ENCODE data around the gene CYP2S1.

The CYP2S1 gene

DNA sequence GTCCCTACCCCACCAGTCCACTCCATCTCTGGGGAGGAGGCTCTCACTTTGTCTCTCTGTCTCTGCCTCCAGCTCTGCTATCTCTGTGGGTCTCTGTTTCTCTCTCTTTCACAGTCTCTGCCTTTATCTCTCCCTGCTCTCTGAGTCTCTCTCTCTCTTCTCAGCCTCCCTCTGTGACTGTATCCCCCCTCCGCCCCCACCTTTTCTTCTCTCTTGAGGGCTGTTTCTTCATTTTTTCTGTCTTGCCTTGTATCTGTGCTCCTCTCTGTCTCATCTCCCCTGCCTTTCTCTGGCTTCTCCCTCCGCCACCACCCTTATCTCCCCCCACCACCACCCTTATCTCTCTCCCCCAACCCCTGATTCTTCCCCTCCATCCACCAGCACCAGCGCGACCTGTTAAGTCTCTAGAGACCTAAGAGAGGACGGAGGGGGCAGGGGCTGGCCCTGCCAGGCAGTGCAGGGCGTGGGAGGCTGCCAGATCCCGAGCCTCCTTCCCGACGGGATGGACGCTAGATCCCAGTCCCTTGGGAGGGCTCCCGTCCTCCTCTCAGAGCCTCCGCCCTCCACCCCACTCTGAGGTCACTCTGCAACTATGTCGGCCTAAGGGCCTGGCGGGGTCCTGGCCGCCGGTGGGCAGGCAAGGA, 27.0 kb downstream of the CYP2S1 start:
- TF ChIP-seq, protein P1, sequence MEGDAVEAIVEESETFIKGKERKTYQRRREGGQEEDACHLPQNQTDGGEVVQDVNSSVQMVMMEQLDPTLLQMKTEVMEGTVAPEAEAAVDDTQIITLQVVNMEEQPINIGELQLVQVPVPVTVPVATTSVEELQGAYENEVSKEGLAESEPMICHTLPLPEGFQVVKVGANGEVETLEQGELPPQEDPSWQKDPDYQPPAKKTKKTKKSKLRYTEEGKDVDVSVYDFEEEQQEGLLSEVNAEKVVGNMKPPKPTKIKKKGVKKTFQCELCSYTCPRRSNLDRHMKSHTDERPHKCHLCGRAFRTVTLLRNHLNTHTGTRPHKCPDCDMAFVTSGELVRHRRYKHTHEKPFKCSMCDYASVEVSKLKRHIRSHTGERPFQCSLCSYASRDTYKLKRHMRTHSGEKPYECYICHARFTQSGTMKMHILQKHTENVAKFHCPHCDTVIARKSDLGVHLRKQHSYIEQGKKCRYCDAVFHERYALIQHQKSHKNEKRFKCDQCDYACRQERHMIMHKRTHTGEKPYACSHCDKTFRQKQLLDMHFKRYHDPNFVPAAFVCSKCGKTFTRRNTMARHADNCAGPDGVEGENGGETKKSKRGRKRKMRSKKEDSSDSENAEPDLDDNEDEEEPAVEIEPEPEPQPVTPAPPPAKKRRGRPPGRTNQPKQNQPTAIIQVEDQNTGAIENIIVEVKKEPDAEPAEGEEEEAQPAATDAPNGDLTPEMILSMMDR (conservative IDR thresholded peaks at IDR 0.05; ENCODE audit: low read depth, low read length) = no peak
- H4K20me1 ChIP-seq (ENCODE audit: insufficient read depth) = no peaks in the 10 kb centered on the region
- H3K36me3 ChIP-seq (ENCODE audit: insufficient read depth) = no peaks in the 10 kb centered on the region
- no peak overlapping the region; the same call in 1 of the 2 replicates for H2AFZ ChIP-seq (ENCODE audit: low read depth)
- H3K79me2 ChIP-seq (ENCODE audit: insufficient read depth, low read depth) = no peaks in the 10 kb centered on the region
- no peak overlapping the region for H3K4me2 ChIP-seq
- no peak overlapping the region for H3K9ac ChIP-seq
- no peaks in the 10 kb centered on the region for H3K4me1 ChIP-seq (ENCODE audit: low read depth, poor library complexity, severe bottlenecking)
- H3K27me3 ChIP-seq (ENCODE audit: insufficient read depth, low read depth) = peaks cover 40% of the 10 kb centered on the region
- H3K4me3 ChIP-seq (IDR thresholded peaks at IDR 0.05; ENCODE audit: insufficient read depth, low read depth, low read length) = no peak overlapping the region
- no peak overlapping the region for H3K27ac ChIP-seq

DNA sequence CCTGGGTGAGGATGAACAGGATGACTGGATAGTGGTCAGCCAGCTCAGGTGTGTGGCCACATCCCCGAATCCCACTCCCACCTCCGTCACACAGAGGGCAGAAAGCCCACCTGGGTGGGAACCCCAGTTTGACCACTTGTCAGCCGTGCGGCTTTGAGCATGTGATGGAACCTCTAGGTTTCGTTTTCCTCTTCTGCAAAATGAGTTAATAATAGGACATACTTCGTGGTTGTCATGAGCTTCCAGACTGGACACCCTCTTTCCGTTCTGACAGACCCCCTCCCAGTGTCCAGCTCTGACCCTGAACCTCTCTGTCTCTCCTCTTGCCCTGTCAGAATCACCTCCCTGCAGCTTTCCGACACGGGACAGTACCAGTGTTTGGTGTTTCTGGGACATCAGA, 27.8 kb downstream of the CYP2S1 start:
- no peaks in the 10 kb centered on the region for H3K79me2 ChIP-seq (ENCODE audit: insufficient read depth, low read depth)
- H3K9ac ChIP-seq = no peak overlapping the region
- no peak overlapping the region; the same call in 1 of the 2 replicates for H2AFZ ChIP-seq (ENCODE audit: low read depth)
- peaks cover 40% of the 10 kb centered on the region for H3K27me3 ChIP-seq (ENCODE audit: insufficient read depth, low read depth)
- H3K27ac ChIP-seq = no peak overlapping the region
- no peak overlapping the region for H3K4me3 ChIP-seq (IDR thresholded peaks at IDR 0.05; ENCODE audit: insufficient read depth, low read depth, low read length)
- no peaks in the 10 kb centered on the region for H4K20me1 ChIP-seq (ENCODE audit: insufficient read depth)
- H3K36me3 ChIP-seq (ENCODE audit: insufficient read depth) = no peaks in the 10 kb centered on the region
- TF ChIP-seq, protein P1 (conservative IDR thresholded peaks at IDR 0.05; ENCODE audit: low read depth, low read length) = no peak
- H3K4me1 ChIP-seq (ENCODE audit: low read depth, poor library complexity, severe bottlenecking) = no peaks in the 10 kb centered on the region
- H3K4me2 ChIP-seq = no peak overlapping the region

DNA sequence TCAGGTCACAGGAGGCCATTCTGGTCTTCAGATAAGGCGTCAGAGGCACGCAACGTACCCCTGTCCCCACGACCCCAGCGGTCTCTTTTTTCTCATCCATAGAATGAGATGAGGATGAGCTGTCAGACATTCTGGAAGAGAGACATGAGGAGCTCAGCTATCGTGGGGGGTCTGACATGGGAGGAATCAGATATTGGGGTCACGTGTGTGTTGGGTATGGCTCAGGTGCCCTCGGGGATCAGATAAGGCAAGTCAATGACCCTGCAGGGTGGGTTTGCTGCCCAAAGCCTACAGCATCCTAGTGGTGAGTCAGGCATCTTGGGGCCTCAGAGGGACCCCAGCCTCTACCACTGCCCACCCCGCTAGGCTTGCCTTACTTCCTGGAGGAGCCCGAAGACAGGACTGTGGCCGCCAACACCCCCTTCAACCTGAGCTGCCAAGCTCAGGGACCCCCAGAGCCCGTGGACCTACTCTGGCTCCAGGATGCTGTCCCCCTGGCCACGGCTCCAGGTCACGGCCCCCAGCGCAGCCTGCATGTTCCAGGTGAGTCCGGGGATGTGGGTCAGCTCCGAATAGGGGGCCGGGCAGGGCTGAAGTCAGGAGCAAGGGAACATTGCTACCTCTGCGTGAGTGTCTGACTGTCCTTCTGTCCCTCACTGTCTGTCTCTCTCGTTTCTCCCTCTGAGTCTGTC, 28.6 kb downstream of the CYP2S1 start:
- no peak overlapping the region for H3K4me2 ChIP-seq
- TF ChIP-seq, protein P1 (conservative IDR thresholded peaks at IDR 0.05; ENCODE audit: low read depth, low read length) = no peak
- H3K9ac ChIP-seq = no peak overlapping the region
- H3K4me3 ChIP-seq (IDR thresholded peaks at IDR 0.05; ENCODE audit: insufficient read depth, low read depth, low read length) = no peak overlapping the region
- H3K36me3 ChIP-seq (ENCODE audit: insufficient read depth) = no peaks in the 10 kb centered on the region
- no peaks in the 10 kb centered on the region for H4K20me1 ChIP-seq (ENCODE audit: insufficient read depth)
- no peak overlapping the region for H3K27ac ChIP-seq
- H3K4me1 ChIP-seq (ENCODE audit: low read depth, poor library complexity, severe bottlenecking) = no peaks in the 10 kb centered on the region
- peaks cover 36% of the 10 kb centered on the region for H3K27me3 ChIP-seq (ENCODE audit: insufficient read depth, low read depth)
- H2AFZ ChIP-seq (ENCODE audit: low read depth) = no peak overlapping the region
- no peaks in the 10 kb centered on the region for H3K79me2 ChIP-seq (ENCODE audit: insufficient read depth, low read depth)

DNA sequence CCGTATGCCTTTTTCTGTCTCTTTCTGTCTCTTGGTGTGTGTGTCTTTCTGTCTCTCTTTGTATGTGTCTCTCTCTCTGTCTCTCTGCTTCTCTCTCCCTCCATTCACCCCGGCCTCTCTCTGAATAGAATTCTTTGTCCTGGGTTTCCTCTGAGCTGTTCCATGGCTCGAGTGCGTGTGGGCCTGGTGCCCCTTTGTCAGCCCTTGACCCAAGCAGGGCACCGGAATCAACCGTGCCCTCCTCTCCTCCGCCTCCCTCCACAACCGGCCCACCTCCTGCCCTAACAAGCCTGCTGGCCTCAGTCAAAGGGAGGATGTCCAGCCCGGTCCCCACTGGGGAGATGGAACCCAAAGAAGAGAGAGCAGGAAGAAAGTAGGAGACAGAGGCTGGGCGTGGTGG, 29.2 kb downstream of the CYP2S1 start:
- Histone ChIP-seq H3K79me2 (ENCODE audit: insufficient read depth, low read depth) (no peaks in the 10 kb centered on the region), H3K4me2 (no peak overlapping the region), H3K27me3 (ENCODE audit: insufficient read depth, low read depth) (peaks cover 36% of the 10 kb centered on the region), H4K20me1 (ENCODE audit: insufficient read depth) (no peaks in the 10 kb centered on the region), H2AFZ (ENCODE audit: low read depth) (no peak overlapping the region), H3K36me3 (ENCODE audit: insufficient read depth) (no peaks in the 10 kb centered on the region), H3K27ac (no peak overlapping the region), H3K4me3 (IDR thresholded peaks at IDR 0.05; ENCODE audit: insufficient read depth, low read depth, low read length) (no peak overlapping the region), H3K4me1 (ENCODE audit: low read depth, poor library complexity, severe bottlenecking) (no peaks in the 10 kb centered on the region), H3K9ac (no peak overlapping the region)
- TF ChIP-seq, protein P1 (conservative IDR thresholded peaks at IDR 0.05; ENCODE audit: low read depth, low read length) = no peak

Measured in KMS-11 (cell line).